Activated T-helper 1 cell treated with anti-CD3 and anti-CD28 coated beads, Interleukin-12 subunit alpha, Interleukin-12 subunit beta, Interleukin-2, Interleukin-4 antibody, amounts not matched to agents 30 ng/mL and 10 ng/mL and 1 ng/mL, durations not matched to agents 14 hours and 24 hours and 36 hours (primary cell): ENCODE results near the gene WDR91. TPM values are rescaled to one million over a fixed set of nuclear protein-coding genes. Genes with fewer than 3 reads are reported as not detected.
"Not testable (repeated sequence)": the region's sequence is repeated elsewhere in the genome, so short reads cannot be mapped to it uniquely, and the experiment has no call there.

Experiments
- DNase-seq: peaks from one replicate; pipeline ENCODE4 v3.0.0; 2021; ENCODE audit warnings: low spot score
- H3K27ac Mint-ChIP-seq: one replicate; pipeline ENCODE4 v1.8.0; 2021; ENCODE audit warnings: mild to moderate bottlenecking, mixed read lengths
- H3K27me3 Mint-ChIP-seq: one replicate; pipeline ENCODE4 v1.8.0; 2022; ENCODE audit warnings: mild to moderate bottlenecking, moderate library complexity, mixed read lengths; ENCODE audit not compliant: insufficient read depth
- H3K36me3 Mint-ChIP-seq: one replicate; pipeline ENCODE4 v1.8.0; 2021; ENCODE audit warnings: low read depth, mixed read lengths
- H3K4me1 Mint-ChIP-seq: one replicate; pipeline ENCODE4 v1.8.0; 2021; ENCODE audit warnings: low read depth, mixed read lengths
- H3K4me3 Mint-ChIP-seq: one replicate; pipeline ENCODE4 v1.8.0; 2021; ENCODE audit warnings: mild to moderate bottlenecking, moderate library complexity, mixed read lengths
- H3K9me3 Mint-ChIP-seq: one replicate; pipeline ENCODE4 v1.8.0; 2021; ENCODE audit warnings: mixed read lengths
- intact Hi-C: fragments of 100-400 bp; cut with micrococcal nuclease; formaldehyde crosslinking; loops from one replicate; pipeline ENCODE4 v1.15.1; 2024
- total RNA-seq: library from RNA; stranded (reverse); gene quantifications from 2 replicates; pipeline ENCODE4 v1.2.3, GENCODE V29; 2022

The WDR91 gene
- total RNA-seq, 1 donor from 2014 or later: 34.6 TPM

DNA sequence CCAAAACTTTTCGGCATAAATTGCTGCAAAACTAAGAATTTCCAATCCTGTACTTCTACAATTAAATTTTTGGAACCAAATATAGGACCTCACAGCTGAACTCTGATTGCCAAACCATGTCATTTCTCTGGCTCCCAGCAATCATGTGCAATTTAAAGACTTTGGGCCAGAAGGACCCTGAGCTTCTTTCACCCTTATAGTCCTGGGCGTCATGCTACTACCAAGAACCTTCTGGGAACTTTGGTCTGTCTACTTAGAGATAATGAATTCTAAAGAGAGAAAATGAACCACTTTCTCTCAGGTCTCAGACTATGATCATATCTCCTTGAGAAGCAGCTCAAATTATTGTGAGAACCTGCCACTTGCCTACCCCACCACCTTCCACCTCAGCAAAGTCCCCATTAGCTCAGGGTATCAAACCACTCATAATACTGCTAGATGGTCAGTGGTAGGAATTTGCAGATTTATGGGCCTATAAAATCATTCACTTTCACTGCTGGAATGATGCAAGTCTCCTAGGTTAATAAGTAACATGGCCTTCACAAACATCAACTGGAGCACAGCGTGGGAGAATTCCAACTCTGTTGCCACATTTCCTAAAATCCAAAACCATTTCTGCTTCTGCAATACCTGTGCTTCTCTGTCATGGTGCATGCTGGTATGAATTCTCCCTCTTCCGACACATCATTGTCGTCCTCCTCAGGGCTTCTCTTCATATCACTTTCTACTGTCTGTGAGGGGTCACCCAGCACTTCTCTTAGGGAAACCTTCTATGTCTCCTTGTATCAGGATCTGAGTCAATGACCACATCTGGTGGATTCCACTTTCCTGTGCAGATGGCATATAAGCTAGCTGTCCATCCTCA lies 6.6 kb upstream of the WDR91 start:
- Mint-ChIP-seq H3K4me3 (no peak overlapping the region), H3K4me1 (no peaks in the 10 kb centered on the region), H3K27ac (no peak overlapping the region), H3K27me3 (peaks cover 3% of the 10 kb centered on the region), H3K36me3 (no peaks in the 10 kb centered on the region), H3K9me3 (no peaks in the 10 kb centered on the region)
- DNase-seq: no peak
- intact Hi-C loops: loop anchor here (10.0 kb wide), 1 partner anchor 353 kb away; no protein-coding TSS in a partner anchor

DNA sequence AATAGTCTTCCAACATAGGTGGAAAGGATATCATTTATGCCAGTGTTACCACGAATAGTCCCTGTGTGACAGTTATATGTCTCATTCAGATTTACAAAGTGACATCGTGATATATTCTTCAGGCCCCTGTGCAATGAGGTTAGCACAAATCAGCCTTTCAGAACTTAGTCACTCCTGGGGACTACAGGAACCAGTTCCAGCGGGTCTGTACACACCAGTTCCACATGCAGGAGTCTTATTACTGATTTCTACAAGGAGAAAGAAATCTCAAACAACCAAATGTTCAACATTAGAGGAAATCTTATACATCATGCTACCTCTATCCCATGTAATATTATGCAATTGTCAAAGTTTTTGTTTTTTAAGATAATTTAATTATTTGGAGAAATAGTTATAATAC lies 4.4 kb upstream of the WDR91 start:
- Mint-ChIP-seq H3K4me3 (no peak overlapping the region), H3K9me3 (no peaks in the 10 kb centered on the region), H3K4me1 (peaks cover 7% of the 10 kb centered on the region), H3K27ac (no peak overlapping the region), H3K27me3 (peaks cover 3% of the 10 kb centered on the region), H3K36me3 (no peaks in the 10 kb centered on the region)
- intact Hi-C loops: loop anchor here (10.0 kb wide), 1 partner anchor 351 kb away; no protein-coding TSS in a partner anchor
- DNase-seq: no peak

- H3K36me3 Mint-ChIP-seq: no peaks in the 10 kb centered on the region
- H3K4me1 Mint-ChIP-seq: peaks cover 12% of the 10 kb centered on the region
- intact Hi-C loops: loop anchor here (10.0 kb wide), 1 partner anchor 350 kb away; no protein-coding TSS in a partner anchor
- H3K27me3 Mint-ChIP-seq: peaks cover 3% of the 10 kb centered on the region
- H3K27ac Mint-ChIP-seq: no peak overlapping the region
- DNase-seq: no peak
- no peak overlapping the region for H3K4me3 Mint-ChIP-seq
- H3K9me3 Mint-ChIP-seq: no peaks in the 10 kb centered on the region
These were observed 3.9 kb upstream of the WDR91 start for GRCh38 chr7:135215180-135215579.

DNA sequence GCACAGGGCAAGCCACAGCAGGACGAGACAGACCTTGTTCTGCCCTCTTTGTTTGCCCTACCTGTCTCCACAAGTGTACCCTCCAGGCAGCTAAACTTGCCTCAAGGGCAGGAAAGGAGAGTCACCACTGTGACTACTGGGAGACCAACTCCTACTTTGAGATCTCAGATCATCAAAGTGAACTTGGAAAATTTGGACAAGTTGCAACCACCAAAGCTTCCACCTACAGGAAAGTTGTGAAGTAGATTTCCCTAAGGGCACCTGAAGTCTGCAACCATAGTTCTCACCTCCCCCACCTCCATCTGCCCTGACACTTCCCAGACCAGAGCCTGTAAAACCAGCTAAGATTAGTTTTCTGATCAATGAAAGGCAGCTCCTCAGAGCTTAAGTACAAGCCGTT lies 2.5 kb upstream of the WDR91 start:
- DNase-seq: no peak
- Mint-ChIP-seq H3K9me3 (no peaks in the 10 kb centered on the region), H3K4me1 (peaks cover 25% of the 10 kb centered on the region), H3K36me3 (peaks cover under 1% of the 10 kb centered on the region), H3K4me3 (no peak overlapping the region), H3K27me3 (peaks cover 3% of the 10 kb centered on the region), H3K27ac (no peak overlapping the region)
- intact Hi-C loops: loop anchor here (5.0 to 10.0 kb wide), 2 partner anchors 349 to 757 kb away; partner anchors contain the start of gene AKR1B1

DNA sequence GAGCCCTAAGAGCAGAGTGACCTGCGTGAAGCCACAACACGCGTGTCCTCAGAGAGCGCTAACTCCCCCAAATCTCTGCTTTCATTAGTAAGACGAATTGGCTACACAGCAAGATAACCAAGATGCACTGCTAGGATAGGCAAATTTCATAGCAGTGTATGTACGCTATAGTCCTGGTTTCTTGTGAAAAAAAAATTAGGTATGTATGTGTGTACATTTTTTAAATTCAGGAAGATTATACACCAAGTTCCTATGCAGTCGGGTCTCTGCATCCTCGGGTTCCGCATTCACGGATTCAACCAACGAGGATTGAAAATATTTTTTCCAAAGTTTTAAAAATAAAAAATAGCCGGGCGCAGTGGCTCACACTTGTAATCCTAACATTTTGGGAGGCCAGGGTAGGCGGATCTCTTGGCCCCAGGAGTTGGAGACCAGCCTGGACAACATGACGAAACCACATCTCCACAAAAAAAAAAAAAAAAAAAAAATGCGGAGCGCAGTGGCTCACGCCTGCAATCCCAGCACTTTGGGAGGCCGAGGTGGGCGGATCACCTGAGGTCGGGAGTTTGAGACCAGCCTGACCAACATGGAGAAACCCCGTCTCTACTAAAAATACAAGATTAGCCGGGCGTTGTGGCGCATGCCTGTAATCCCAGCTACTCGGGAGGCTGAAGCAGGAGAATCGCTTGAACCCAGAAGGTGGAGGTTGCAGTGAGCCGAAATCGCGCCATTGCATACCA lies 790 bp upstream of the WDR91 start:
- DNase-seq, H3K9me3 Mint-ChIP-seq, H3K27me3 Mint-ChIP-seq: not testable (repeated sequence)
- Mint-ChIP-seq H3K36me3 (peaks cover 10% of the 10 kb centered on the region), H3K4me3 (peak overlapping the region; percentile 96), H3K27ac (peak overlapping the region; percentile 48), H3K4me1 (peaks cover 43% of the 10 kb centered on the region)
- intact Hi-C loops: loop anchor here (1.0 to 10.0 kb wide), 12 partner anchors 13 to 895 kb away; partner anchors contain the start of genes AGBL3, AKR1B1, BPGM and CNOT4

DNA sequence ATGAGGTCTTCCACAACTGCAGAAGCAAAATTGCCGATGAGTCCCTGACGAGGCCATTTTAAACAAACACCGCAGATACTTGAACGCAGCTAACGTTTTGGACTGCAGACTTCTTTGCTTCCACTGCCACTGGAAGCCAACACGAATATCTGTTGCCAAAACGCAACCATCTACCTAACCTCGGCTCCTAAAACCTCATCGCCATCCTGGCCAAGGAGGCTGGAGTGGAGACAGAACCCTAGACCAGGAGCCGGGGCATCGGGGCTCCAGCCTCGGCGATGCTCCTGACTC lies 493 bp downstream of the WDR91 start:
- Mint-ChIP-seq H3K4me3 (peak overlapping the region; percentile 96), H3K36me3 (peaks cover 18% of the 10 kb centered on the region), H3K9me3 (no peaks in the 10 kb centered on the region), H3K27ac (peak overlapping the region; percentile 87), H3K4me1 (peaks cover 50% of the 10 kb centered on the region), H3K27me3 (no peaks in the 10 kb centered on the region)
- intact Hi-C loops: loop anchor here (1.0 to 10.0 kb wide), 12 partner anchors 12 to 894 kb away; partner anchors contain the start of genes AGBL3, AKR1B1, BPGM and CNOT4
- no peak for DNase-seq

GRCh38 chr7:135209225-135209834 lies 2.0 kb downstream of the WDR91 start:
- H3K4me3 Mint-ChIP-seq: peak overlapping the region; percentile 26
- H3K9me3 Mint-ChIP-seq: no peaks in the 10 kb centered on the region
- no peak for DNase-seq
- intact Hi-C loops: no loop called here
- no peaks in the 10 kb centered on the region for H3K27me3 Mint-ChIP-seq
- peaks cover 25% of the 10 kb centered on the region for H3K36me3 Mint-ChIP-seq
- no peak overlapping the region for H3K27ac Mint-ChIP-seq
- peaks cover 55% of the 10 kb centered on the region for H3K4me1 Mint-ChIP-seq

- no peaks in the 10 kb centered on the region for H3K27me3 Mint-ChIP-seq
These were observed 3.1 kb downstream of the WDR91 start for GRCh38 chr7:135208102-135208793.

DNA sequence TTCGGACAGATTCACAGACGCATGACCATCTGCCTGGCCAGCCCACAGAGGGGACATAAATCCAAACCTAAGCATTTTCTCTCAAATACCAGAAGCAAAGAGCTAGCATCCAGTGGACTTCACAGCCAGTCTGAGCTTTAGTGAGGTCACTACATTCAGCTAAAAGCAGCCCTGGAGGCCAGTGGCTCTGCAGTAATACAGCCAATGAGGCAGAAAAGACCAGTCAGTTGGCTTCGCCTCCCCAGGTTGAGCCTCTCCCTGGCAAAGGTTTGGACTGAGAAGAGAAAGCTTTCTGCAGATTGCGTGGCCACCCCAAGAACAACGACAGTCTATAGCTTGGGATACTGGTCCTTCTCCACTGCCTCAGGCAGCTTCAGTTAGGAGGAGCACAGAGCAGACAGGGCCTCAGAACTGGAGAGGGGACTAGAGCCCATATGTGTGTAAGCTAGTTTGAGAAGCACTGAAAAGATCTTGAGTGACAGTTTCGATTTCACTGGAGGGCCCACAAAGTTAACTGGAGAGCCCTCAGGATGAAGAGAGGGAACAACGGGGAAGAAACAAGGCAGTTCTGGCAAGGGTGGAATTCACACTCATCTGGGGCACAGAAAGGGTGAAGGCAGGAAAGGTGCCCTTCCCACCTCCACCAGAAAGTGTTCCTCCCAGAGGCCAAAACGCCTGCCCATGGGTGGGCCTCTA lies 3.8 kb downstream of the WDR91 start:
- intact Hi-C loops: no loop called here
- DNase-seq: no peak
- Mint-ChIP-seq H3K36me3 (peaks cover 38% of the 10 kb centered on the region), H3K27me3 (no peaks in the 10 kb centered on the region), H3K9me3 (no peaks in the 10 kb centered on the region), H3K4me3 (no peak overlapping the region), H3K27ac (no peak overlapping the region), H3K4me1 (peaks cover 66% of the 10 kb centered on the region)

More at GRCh38 chr7:135208102-135208793, 3.1 kb downstream of the WDR91 start:
- Mint-ChIP-seq H3K4me1 (peaks cover 63% of the 10 kb centered on the region), H3K9me3 (no peaks in the 10 kb centered on the region), H3K36me3 (peaks cover 35% of the 10 kb centered on the region), H3K27ac (peak overlapping the region; percentile 42), H3K4me3 (peak overlapping the region; percentile 22)
- intact Hi-C loops: no loop called here
- DNase-seq: no peak

DNA sequence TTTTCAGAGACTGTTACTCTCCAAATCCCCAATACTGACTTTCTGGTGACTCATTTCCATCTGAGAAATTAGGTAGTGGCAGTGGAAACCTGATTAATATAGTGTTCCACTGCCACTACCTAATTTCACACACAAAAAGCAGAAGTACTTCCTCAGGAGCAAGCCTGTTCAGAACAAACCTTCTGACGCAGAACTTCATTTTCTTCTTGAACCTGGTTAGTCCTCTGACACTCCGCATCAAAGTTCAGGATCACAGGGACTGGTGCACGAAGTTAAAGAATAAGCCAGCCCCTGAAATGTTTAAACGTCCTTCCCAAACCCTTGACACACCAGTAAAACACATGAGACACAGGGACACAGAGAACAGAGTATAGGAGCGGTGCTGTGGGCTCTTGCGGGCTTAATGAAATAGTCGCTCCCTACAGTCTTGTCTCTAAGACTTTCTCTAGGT lies 4.4 kb downstream of the WDR91 start:
- H3K36me3 Mint-ChIP-seq: peaks cover 42% of the 10 kb centered on the region
- no peak overlapping the region for H3K27ac Mint-ChIP-seq
- intact Hi-C loops: no loop called here
- H3K27me3 Mint-ChIP-seq: no peaks in the 10 kb centered on the region
- no peak overlapping the region for H3K4me3 Mint-ChIP-seq
- DNase-seq: no peak
- peaks cover 70% of the 10 kb centered on the region for H3K4me1 Mint-ChIP-seq
- no peaks in the 10 kb centered on the region for H3K9me3 Mint-ChIP-seq

GRCh38 chr7:135205850-135206249 lies 5.5 kb downstream of the WDR91 start:
- Mint-ChIP-seq H3K27me3 (no peaks in the 10 kb centered on the region), H3K4me1 (peaks cover 66% of the 10 kb centered on the region), H3K27ac (no peak overlapping the region), H3K9me3 (no peaks in the 10 kb centered on the region), H3K4me3 (no peak overlapping the region), H3K36me3 (peaks cover 46% of the 10 kb centered on the region)
- DNase-seq: no peak
- intact Hi-C loops: no loop called here

- no peak overlapping the region for H3K4me3 Mint-ChIP-seq
- intact Hi-C loops: no loop called here
- no peaks in the 10 kb centered on the region for H3K27me3 Mint-ChIP-seq
- no peak overlapping the region for H3K27ac Mint-ChIP-seq
- peaks cover 46% of the 10 kb centered on the region for H3K36me3 Mint-ChIP-seq
- DNase-seq: no peak
- H3K4me1 Mint-ChIP-seq: peaks cover 56% of the 10 kb centered on the region
- H3K9me3 Mint-ChIP-seq: no peaks in the 10 kb centered on the region
These were observed 6.5 kb downstream of the WDR91 start for GRCh38 chr7:135204876-135205275.
